HG03469 (cell line): ENCODE results near the gene PQBP1.

ENCODE experiments used
- ATAC-seq: cut with Tn5 transposase; IDR thresholded peaks from one replicate; pipeline ENCODE4 v1.9.1; 2021; ENCODE audit warnings: mild to moderate bottlenecking, moderate library complexity, moderate number of reproducible peaks; ENCODE audit not compliant: unreplicated experiment

The PQBP1 gene

DNA sequence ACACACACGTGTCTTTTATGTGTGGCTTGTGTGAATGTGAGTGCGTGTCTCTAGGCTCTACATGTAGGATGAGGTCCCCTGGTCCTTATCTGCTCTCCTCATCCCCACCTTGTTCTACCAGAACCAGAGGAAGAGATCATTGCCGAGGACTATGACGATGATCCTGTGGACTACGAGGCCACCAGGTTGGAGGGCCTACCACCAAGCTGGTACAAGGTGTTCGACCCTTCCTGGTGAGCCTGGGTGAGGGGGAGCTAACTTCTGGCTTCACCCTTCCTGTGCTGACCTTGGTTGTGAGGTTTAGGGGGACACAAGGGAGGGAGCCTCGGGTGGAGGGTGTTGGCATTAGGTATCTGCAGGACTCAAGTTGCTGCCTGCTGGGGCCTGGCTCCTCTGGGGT lies 3.3 kb downstream of the PQBP1 start:
- no peak for ATAC-seq

DNA sequence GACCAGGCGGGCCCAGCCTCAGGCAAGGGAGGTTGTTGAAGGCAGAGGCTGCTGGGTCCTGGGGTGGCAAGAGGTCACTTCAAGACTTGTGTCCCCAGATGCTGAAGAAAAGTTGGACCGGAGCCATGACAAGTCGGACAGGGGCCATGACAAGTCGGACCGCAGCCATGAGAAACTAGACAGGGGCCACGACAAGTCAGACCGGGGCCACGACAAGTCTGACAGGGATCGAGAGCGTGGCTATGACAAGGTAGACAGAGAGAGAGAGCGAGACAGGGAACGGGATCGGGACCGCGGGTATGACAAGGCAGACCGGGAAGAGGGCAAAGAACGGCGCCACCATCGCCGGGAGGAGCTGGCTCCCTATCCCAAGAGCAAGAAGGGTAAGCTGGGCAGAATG lies 4.4 kb downstream of the PQBP1 start:
- no peak for ATAC-seq

DNA sequence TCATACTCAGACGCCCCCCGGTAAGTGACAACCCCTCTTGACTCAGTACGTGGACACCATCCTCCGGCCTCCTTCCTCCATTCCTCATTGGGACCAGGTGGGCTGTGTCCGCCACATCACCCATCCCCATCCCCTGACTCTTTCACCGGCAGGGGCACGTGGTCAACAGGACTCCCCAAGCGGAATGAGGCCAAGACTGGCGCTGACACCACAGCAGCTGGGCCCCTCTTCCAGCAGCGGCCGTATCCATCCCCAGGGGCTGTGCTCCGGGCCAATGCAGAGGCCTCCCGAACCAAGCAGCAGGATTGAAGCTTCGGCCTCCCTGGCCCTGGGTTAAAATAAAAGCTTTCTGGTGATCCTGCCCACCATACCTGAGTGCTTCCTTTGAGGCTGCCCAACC lies 5.0 kb downstream of the PQBP1 start:
- ATAC-seq: no peak

DNA sequence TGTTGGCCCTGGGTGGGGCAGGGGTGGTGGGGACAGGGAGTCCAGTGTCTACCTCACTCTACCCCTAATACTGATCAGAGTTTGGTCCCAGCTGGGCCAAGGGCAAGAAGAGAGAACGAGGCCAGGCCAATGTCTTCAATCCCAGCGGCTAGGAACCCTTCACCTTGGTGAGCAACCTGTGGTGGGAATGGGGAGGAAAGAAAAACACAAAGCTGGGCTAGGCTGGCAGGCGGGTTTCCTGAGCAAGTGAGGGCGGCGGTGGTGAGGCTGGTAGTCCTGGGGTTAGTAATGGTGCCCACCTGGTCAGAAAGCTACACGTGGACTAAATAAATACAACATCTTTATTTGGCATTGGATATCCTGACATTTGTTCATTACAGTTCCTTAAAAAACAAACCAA lies 5.6 kb downstream of the PQBP1 start:
- ATAC-seq: no peak

DNA sequence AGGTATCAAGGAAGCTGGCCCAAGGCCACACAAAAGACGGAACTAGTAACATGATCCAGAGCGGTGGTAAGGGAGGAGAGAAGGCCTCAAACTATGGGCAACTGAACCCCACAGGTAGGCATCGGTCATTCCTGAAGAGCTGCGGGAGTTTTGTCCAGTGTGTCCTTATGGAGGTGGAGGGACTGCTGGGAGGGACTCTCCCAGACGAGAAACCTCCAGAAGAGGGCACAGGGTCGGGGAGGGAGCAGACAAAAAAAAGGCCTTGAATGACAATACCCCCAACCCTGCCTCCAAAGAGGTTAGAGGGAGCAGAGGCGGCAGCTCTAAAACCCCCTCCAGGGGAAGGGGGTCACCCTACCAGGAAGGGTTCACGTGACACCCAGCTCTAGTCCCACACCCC lies 6.5 kb downstream of the PQBP1 start:
- ATAC-seq: no peak

DNA sequence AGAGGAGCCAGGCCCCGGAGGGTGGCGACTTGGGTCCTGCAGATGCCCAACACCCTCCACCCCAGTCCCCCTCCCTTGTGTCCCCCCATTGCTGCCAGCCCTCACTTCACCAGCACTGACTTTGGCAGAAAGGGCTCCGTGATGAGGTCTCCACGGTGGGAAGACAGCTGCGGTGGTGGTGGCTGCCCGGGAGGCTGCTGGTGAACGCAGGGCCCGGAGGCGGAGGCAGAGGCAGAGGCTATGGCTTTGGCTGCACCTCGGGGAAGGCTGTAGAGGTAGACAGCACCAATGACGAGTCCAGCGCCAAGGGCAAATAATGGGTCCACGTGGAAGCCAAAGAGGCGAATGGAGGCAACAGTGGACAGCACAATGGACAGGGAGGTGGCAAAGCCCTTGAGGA lies 6.9 kb downstream of the PQBP1 start:
- no peak for ATAC-seq

DNA sequence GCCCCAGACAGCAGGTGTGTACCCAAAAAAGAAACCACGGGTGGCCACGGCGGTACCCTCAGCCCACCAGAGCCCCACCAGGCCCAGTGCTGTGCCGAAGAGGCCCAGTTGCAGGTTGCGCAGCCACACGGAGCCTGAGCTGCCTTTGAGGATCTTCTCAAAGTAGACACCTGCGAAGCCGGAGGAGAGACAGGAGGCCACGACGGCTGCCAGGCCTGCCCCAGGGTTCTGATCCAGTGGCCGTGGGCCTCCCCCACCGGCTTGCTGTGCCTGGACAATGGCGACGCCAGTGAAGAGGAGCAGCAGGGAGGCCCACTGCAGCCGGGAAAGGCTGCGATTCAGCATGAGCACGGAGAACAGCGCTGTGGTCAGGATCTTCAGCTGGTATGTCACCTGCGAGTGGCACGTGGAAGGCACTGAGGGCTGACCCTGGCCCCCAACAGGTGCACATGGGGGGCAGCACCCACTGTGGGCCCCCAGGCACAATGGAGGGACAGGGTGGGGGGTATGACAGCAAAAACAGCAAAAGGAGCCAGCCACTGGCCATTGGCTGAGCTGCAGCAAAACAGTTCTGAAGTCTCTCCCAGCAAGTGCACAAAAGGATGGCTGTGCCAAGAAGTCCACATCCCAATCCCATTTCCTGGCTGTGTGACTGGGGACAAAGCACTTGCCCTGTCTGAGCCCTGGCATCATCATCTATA lies 7.5 kb downstream of the PQBP1 start:
- no peak for ATAC-seq

DNA sequence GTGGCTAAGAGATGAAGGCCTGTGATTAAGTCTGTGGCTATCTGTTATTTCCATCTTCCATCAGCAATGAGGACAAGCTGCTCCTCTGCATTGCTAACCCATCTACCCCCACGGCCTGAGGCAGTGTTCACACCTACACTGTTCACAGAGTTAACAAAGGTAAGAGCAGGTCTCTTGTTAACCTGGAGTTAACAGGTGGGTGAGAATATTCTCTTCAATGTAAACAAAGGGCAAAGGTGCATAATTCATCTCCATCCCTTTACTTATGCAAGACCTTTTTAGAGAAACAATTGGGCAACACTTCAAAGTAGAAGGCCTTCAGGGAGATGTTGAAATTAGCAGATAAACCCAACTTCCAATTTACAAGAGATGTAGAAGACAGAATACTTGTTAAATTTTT lies 10.9 kb downstream of the PQBP1 start:
- no peak for ATAC-seq

DNA sequence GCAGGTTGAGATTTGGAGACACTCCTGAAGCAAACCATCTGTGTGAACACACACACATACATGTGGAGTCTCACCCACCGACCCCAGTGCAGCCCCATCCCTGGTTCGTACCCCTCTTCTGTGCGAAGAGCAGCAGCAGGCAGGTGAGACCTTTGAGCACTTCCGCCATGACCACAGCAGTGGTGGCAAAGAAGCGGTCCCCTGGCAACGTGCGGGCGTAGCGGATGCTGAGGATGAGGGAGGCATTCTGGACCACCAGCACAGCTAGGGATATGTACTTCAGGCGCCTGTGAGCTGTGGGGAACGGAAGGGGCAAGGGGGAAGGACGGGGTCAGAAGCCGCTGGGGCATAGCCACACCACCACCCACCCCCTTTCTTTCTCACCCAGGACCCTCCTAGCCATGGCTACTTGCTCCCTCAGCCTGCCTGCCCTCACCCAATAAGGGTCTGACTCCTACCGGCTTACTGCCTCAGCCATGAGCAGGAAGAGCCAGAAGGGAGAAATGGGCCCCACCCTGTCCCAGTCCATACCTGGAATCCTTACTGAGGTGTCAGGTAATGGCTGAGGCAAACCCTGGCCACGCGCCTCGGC lies 12.1 kb downstream of the PQBP1 start:
- ATAC-seq: no peak

DNA sequence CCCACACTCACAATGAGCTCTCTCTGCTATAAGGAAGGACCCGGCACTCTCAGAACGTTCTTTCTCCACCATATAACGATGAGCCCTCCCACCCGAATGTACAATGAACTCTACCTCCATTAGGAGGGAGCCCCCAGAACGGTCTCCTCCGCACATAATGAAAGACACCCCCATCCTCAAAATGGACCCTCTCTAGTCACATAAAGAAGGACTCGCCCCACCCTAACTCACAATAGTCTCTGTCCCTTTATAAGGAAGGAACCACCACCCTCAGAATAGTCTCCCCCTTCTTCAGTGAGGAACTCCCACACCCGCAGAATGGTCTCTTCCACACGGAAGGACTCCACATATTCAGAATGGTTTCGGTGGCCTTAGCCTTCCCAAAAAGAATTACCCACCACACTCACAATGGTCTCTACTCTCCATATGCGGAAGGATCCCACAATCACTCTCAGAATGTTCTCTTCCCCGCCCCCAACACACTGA lies 13.2 kb downstream of the PQBP1 start:
- ATAC-seq: no peak

DNA sequence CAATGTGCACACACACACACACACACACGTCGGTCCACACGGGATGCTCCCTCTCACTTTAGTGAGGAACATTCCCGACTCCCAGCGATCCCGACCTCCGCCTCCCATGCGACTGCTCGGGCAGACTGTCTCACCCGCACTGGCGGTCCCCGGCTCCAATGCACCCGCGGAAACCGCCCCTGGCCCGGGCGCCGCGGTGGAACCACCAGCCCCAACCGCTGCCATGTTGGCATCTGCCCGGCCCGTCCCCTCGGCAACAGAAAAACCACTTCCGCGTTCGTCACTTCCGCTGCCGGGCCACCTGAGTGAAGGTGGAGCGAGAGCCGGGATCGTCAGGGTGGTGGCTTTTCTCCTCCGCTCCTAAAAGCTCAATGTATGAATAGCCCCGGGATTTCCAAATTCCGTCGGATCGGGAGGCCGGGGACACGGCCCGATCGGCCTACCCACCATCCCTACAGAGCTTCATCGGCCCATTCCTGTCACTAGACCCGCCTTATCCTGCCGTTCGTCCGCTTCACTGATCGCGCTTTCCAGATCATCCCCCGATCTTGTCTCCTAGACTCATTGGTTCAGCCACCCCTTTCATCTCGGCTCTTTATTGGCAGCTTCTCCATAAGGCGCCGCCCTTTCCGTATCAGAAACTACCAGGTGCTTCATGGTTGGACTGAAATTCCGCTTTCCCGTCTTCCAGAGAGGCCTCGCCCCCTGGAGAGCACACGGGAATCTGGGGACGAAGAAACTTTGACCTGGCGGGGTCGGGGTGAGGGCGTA lies 13.9 kb downstream of the PQBP1 start, which contains the start of gene SLC35A2:
Gene SLC35A2 (minus strand): TSS at position 235 of the 771 bp plus-strand sequence. CDS start 10 bp downstream, at position 225.
- ATAC-seq: no peak

DNA sequence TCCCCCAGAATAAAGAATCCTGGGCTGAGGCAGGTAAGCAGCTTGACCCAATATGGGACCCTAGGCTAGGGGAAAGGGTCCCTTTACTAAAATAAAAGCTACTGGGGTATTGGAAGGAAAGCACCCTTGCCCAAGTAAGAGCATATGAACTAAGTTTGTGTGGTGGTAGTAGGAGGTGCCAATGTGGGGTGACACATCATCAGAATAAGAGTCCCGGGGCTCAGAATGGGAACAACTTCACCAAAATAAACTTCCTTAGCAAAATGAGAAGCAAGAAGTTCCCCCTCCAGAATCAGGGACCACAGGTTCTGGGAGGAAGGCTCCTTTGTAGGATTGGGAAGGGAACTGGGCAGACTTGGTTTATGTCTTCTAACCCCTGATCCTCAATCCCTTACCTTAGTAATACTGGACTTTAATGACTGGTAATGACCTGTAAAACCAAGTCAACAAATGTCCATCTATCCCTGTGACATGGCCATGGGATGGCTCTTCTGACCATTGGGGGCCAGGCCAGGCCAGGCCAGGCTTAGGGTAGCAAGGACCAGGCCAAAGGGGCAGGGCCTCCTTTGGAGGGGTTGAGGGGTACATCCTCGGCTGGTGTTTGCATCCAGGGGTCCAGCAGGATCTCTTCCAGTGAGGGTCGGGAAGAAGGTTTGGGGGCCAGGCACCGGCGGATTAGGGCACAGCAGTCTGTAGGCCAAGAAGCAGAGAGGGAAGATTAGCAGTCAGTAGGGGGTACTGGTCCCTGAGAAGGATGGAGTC lies 16.1 kb downstream of the PQBP1 start:
- no peak for ATAC-seq

DNA sequence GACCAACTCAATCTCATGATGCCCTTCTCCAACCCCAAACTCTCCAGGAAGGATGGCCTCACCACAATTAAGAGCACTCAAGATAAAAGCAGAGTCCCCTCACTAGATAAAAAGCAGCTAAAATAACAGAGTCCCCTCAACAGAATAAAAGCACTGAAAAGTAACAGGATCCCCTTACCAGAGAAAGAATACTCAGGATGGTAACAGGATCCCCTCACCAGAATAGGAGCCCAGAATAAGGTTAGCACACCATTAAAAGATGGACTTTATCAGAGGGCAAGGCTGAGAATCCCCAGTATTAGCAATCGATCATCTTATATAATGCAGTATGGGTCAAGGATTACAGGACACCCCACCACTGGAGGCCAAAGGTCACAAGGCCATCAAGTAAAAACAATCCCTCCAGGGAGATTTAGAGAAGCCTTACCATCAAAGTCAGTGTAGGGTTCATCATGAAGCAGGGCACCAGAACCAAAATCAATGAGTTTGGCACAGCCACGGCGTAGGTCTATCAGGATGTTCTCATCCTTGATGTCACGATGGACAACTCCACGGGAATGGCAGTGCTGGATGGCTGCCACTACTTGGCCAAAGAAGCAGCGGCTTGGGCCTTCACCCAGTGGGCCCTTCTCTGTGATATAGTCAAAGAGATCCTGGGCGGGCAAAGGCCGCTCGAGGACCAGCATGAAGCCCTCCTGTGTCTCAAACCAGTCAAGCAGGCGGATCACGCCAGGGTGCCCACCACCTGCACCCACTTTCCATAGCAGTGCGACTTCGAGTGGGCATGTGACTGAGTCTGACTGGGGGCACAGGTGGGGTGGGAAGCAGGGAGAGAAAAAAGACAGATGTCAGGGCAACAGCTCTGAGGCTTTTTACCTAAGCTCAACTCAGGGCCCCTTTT lies 17.1 kb downstream of the PQBP1 start:
- no peak for ATAC-seq

DNA sequence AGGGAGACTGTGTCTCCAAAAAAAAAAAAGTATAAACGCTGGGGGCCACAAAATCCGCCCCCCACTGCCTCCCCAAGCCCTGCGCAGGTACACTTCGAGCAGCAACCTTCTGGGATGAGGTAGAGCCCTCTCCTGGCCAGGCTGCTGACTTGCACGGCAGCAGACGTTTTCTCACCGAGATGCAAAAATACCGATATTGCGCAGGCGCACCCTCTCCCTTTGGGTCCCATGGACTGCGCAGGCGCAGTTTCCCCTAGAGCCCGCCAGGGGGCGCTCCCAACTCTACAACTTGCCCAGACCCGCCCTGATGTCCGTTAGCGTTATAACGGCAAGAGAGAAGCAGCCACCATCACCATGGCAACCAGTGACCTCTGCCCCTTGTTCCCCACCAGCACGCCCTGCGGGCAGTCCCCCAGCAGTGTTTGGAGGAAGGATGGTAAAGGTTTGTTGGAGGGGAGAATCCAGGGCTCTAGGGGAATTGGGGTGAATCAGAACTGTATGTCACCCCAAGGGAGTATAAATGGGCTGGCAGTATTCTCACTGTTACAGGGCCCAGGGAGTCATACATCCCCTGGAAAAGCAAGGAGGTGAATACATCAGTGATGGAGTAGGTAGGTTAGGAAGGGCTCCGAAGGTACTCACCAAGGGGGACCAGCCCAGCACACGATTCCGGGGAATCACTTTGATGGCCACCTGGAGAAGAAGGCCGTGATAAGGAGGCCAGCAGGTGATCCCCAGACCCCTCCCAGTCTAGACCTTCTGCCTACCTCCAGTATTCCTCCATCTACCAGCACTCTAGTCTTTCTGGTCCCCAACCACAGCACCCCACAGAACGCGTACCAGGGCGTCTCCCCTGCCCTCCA lies 19.6 kb downstream of the PQBP1 start:
- peak; percentile 28 for ATAC-seq

DNA sequence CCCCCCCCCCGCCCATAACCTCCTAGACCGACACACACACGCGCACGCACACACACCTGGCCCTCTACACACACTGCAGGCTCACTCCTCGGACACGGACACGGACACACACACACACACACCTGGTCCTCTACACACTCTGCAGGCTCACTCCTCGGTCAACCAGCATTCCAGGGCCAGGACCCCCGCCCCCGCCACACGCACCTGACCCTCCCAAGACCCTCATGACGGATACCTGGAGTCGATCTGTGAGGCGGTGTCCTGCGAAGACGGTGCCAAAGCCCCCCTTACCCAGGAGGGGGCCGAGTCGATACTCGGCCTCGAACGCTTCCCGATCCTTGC lies 20.5 kb downstream of the PQBP1 start:
- ATAC-seq: no peak

DNA sequence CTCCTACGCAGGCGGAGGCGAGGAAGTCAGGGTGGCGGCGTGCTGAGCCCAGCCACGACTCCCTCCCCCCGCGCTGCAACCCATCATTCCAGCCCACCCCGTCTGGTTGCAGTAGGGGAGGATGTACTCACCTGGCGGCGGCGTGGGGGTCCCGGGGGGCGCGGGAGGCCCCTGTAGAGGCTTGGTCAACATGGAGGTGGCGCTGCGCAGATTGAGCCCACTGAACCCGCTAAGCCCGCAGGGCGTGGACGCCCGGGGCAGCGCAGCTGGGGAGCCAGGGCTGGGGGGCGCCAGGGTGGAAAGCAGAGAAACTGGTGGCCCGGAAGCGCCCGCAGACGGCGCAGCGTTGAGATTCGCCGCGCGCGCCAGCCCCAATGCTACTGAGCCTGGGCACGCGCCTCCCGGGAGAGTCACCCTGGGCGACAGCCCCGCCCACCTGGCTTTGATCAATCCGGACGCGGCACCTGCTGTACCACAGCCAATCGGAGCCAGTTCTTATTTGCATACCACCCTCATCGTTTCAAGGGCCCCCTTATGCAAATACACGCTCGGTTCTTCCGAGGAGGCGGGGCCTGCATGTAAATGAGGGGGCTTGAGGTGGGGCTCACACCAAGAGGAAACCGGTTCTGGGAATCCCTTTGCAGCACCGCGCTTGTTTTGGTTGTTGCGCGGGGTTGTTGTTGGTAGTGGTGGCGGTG lies 21.1 kb downstream of the PQBP1 start, which contains the start of gene PIM2:
Gene PIM2 (minus strand): TSS at position 382 of the 698 bp plus-strand sequence. CDS start 190 bp downstream, at position 192.
- peak; percentile 61 for ATAC-seq

DNA sequence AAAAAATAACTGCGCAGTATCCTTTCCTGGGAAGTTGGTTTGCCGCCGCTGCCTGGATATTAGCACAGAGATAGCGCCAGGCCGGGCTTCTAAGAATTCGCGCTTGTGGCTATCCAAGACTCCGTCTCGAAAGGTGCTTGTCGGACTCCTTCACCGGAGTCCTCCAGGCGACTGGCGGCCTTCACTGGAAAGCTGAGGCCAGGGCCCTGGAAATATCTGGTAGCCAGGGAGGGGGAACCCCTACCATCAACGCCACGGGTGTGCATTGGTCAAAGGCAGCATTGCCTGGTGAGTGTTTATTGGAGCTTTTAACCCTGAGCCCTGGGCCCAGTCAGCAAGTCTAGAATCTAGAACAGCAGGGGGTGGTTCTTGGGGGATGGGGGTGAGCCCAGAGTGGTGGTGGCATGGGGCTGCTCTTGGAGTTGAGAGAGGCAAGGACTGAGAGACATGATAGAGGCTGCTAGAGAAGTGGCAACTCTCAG lies 21.7 kb downstream of the PQBP1 start:
- no peak for ATAC-seq

DNA sequence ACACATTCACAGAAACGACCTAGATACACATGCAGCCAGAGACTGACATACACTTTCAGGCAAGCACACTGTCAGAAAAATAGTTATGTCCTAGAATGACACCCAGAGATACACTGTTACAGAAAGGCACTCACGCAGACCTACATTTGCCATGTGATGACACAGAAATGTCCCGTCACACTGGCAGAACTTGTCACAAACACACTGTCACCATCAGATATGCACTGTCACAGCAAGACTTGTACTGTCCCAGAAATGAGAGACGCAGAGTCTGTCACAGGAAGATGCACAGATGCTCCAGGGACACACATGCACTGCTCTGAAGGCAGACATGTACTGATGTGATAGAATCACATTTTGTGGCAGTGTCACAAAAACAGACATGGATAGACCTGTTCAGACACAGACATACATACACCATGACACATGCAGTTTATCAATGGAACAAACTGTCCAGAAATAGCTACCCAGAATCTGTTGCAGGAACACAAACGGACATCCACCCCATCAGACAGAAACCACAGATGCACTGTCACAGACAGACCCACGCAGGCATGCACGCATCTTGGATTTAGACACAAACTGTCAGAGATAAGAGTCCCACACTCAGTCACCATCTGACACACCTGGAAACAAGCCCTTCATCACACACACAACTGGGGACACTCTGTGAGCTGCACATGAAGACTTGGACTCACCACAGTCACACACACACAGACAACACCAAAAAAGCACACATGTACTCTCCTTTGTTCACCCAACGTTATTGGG lies 22.4 kb downstream of the PQBP1 start:
- ATAC-seq: no peak
